Ishikawa (cell line): ENCODE data around the gene CLRN3.

Source experiments
- CEBPB ChIP-seq: IDR thresholded peaks from 2 replicates; pipeline ENCODE4 v1.6.1; 2012
- CREB1 ChIP-seq: IDR thresholded peaks from 2 replicates; pipeline ENCODE4 v1.6.1; 2012; ENCODE audit warnings: low read depth
- EGR1 ChIP-seq: IDR thresholded peaks from 2 replicates; pipeline ENCODE4 v1.6.1; 2012
- EP300 ChIP-seq: IDR thresholded peaks from 2 replicates; pipeline ENCODE4 v1.6.1; 2012; ENCODE audit warnings: borderline replicate concordance
- FOXM1 ChIP-seq: IDR thresholded peaks from 2 replicates; pipeline ENCODE4 v1.6.1; 2012; ENCODE audit warnings: low read depth, borderline replicate concordance
- NFIC ChIP-seq: IDR thresholded peaks from 2 replicates; pipeline ENCODE4 v1.6.1; 2012
- RAD21 ChIP-seq: IDR thresholded peaks from 2 replicates; pipeline ENCODE4 v1.6.1; 2012; ENCODE audit warnings: low read depth
- TAF1 ChIP-seq: IDR thresholded peaks from 2 replicates; pipeline ENCODE4 v1.6.1; 2012; ENCODE audit warnings: low read depth, mild to moderate bottlenecking
- TCF12 ChIP-seq: IDR thresholded peaks from 2 replicates; pipeline ENCODE4 v1.6.1; 2012; ENCODE audit warnings: low read depth
- TEAD4 ChIP-seq: IDR thresholded peaks from 2 replicates; pipeline ENCODE4 v1.6.1; 2012
- YY1 ChIP-seq: IDR thresholded peaks from 2 replicates; pipeline ENCODE4 v1.6.1; 2012; ENCODE audit warnings: low read depth
- ZBTB7A ChIP-seq: IDR thresholded peaks from 2 replicates; pipeline ENCODE4 v1.6.1; 2012; ENCODE audit warnings: low read depth
- TF ChIP-seq, protein P1 (sequence below): IDR thresholded peaks from 2 replicates; pipeline ENCODE4 v1.6.1; 2012; ENCODE audit warnings: low read depth, mild to moderate bottlenecking
- TF ChIP-seq, protein P2 (sequence below): IDR thresholded peaks from 2 replicates; pipeline ENCODE4 v1.6.1; 2012
- TF ChIP-seq, protein P3 (sequence below): IDR thresholded peaks from 2 replicates; pipeline ENCODE4 v1.6.1; 2012

The CLRN3 gene

DNA sequence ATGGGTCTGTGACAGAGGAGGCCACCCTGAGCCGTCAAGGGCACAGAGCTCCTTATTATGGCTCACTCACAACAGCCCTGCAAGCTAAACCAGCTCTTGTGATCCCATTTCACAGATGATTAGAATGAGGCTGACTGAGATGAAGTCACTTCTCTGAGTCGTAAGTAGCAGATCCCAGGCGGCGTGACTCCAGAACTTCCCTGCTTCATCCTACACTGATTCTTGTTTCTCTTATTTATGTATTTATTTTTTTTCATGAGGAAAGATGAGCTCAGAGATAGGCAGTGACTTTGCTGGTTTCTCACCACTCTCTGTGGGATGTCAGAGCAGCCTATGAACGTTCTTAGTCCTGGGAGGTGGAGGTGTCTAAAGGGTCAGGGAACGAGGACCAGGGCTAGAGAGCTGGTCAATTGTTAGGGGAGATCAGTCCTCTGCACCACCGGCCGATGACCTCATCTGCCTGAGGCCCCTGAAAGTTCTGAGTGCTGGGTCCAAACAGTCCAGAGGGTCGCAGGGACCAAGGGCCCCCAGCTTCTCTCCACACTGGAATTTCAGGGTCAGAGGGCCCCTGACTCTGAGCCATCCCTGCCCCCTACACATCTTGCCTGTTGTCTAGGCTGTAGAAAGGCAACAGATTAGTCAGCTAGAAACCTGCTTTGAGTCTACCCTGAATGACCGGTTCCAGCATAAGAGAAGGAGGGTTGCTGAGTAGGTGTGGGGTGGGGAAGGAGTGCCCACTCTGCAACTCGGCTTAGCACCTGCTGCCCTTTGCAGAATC is 17.9 kb downstream of the CLRN3 start:
- TF ChIP-seq, protein P1, sequence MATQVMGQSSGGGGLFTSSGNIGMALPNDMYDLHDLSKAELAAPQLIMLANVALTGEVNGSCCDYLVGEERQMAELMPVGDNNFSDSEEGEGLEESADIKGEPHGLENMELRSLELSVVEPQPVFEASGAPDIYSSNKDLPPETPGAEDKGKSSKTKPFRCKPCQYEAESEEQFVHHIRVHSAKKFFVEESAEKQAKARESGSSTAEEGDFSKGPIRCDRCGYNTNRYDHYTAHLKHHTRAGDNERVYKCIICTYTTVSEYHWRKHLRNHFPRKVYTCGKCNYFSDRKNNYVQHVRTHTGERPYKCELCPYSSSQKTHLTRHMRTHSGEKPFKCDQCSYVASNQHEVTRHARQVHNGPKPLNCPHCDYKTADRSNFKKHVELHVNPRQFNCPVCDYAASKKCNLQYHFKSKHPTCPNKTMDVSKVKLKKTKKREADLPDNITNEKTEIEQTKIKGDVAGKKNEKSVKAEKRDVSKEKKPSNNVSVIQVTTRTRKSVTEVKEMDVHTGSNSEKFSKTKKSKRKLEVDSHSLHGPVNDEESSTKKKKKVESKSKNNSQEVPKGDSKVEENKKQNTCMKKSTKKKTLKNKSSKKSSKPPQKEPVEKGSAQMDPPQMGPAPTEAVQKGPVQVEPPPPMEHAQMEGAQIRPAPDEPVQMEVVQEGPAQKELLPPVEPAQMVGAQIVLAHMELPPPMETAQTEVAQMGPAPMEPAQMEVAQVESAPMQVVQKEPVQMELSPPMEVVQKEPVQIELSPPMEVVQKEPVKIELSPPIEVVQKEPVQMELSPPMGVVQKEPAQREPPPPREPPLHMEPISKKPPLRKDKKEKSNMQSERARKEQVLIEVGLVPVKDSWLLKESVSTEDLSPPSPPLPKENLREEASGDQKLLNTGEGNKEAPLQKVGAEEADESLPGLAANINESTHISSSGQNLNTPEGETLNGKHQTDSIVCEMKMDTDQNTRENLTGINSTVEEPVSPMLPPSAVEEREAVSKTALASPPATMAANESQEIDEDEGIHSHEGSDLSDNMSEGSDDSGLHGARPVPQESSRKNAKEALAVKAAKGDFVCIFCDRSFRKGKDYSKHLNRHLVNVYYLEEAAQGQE = no peak
- no peak for TF ChIP-seq TEAD4
- TF ChIP-seq, protein P2, sequence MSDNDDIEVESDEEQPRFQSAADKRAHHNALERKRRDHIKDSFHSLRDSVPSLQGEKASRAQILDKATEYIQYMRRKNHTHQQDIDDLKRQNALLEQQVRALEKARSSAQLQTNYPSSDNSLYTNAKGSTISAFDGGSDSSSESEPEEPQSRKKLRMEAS = no peak
- no peak for TF ChIP-seq TCF12
- TF ChIP-seq TAF1 = no peak
- TF ChIP-seq, protein P3, sequence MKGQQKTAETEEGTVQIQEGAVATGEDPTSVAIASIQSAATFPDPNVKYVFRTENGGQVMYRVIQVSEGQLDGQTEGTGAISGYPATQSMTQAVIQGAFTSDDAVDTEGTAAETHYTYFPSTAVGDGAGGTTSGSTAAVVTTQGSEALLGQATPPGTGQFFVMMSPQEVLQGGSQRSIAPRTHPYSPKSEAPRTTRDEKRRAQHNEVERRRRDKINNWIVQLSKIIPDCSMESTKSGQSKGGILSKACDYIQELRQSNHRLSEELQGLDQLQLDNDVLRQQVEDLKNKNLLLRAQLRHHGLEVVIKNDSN = no peak
- no peak for TF ChIP-seq FOXM1
- no peak for TF ChIP-seq CREB1
- TF ChIP-seq EP300 = no peak
- no peak for TF ChIP-seq NFIC
- no peak for TF ChIP-seq ZBTB7A
- TF ChIP-seq EGR1 = no peak
- no peak for TF ChIP-seq CEBPB
- no peak for TF ChIP-seq RAD21
- no peak for TF ChIP-seq YY1

DNA sequence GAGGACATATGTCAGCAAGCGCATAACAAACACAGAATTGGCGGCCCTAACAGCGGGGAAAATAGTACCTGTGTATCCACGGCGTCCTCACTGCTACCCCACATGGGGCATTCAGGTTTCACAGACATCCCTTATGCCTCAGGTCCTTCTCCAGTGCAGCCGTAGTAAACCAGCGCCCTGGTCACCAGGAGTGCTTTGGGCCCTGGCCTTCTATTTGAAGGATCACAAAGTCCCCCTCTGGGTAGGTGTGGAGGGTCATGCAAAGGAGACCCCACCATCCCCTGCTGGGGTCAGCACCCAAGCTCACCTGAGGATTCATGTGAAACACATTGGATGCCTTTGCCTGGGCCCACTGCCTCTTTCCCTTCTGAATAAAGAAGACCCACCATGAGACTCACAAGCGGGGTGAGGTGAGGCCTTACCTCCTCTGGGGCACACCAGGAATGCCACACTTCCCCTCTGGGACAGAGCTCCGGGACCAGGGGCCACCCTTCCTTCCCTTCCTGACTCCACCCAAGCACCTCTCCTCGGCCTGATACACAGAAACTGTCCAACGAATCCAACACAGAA is 18.8 kb downstream of the CLRN3 start:
- TF ChIP-seq CEBPB (no peak), EP300 (no peak), EGR1 (no peak), ZBTB7A (no peak), CREB1 (no peak), TAF1 (no peak), NFIC (no peak), TCF12 (no peak), TEAD4 (no peak), YY1 (no peak), FOXM1 (no peak), RAD21 (no peak)
- TF ChIP-seq, protein P3 = no peak
- TF ChIP-seq, protein P2 = no peak
- TF ChIP-seq, protein P1 = no peak

DNA sequence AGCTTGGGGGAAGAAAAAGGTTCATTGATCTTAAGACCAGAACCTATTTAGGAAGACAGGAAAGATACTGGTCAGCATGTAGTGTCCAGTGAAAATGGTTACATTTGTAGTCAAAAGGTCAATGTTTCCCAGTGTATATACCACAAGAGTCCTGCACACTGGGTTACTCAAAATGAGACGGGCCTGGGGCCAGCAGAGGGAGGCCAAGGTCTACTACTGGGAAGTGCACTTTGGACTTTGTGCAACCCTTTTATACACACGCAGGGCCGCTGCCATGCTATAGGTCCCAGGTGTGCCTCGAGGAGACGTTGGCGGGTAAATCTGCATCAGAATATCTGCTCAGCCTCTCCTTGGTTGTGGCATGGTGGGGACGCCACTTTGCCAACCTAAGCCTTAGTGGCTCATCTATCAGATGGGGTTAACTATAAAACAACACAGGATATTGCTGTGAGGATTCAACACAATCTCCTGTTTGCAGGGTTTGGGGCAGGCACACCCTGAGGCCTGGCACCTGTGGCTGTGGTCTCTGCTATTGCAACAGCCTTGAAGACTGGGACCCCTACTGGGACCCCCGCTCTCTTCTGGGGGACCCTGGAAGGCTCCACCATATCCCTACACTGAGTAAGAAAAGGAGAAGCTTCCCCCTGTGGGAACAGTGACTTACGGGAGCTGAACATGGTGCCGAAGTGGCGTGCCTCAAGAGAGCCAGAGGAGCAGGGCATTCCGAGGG is 19.7 kb downstream of the CLRN3 start:
- TF ChIP-seq YY1 (no peak), RAD21 (peak; percentile 29; the same call in 1 of the 2 replicates)

DNA sequence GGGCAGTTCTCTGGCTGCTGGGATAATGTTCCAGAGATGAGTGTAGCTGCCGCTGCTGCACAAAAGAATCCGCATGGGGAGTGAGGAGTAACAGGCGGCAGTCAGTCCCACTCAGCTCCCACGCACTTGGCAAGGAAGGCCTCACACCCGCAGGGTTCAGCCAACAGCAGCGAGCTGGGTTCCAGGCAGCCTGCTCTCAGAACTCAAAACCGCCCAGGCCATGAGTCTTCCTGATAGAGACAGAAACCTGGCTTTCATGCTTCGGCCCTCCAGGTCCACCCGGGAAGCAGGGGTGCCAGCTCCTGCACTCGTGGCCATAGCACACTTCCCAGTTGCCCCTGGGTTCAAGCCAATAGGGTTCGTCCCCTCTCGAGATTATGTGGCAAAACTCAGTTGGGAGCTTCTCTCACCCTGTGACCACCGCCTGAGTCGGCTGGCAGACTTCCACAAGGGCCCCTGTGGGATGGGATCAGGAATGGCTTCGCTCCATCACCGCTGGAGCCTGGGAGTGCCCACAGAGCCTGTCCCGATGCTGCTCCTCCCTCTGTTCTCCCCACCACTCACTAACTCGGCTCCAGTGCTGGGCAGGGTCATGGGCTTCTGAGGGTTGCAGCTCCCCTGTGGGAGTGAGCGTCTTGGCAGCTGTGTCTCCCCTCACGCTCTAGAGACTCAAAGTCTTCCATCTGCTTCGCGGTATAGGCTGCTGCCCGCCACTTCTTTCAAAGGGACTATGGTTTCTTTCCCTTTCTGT is 20.6 kb downstream of the CLRN3 start:
- TF ChIP-seq NFIC (0 out of 2 replicates have a peak, but pooled peaks have one; percentile 0), EGR1 (no peak), TCF12 (no peak)

DNA sequence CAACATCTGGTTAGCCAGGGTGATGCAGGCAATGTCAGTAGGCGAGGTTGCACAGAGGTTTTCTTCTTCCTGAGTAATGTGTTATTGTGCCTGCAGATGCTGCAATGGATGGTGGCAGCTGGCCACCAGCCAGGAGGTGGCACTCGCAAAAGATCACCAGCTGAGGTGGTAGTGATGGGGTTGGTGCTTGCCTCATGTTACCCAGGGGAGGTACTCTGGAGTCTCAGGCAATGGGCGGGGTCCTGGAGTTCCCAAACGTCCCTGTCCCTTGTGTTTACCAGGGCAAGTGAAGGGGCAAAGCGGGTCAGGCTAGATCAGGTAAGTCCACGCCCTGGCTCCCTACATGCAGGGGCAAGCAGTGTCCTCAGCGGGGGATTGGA is 21.1 kb downstream of the CLRN3 start:
- no peak for TF ChIP-seq TCF12
- TF ChIP-seq NFIC = 0 out of 2 replicates have a peak, but pooled peaks have one; percentile 14
